ACC112 (cell line): ENCODE data around the gene PGAP1.

Experiments used
- H2AFZ ChIP-seq: fragments of 200-600 bp; sonication (generic); one replicate; pipeline ENCODE4 v1.6.0; 2017; ENCODE audit warnings: antibody characterized with exemption, low read length; ENCODE audit not compliant: unreplicated experiment
- H3K27ac ChIP-seq: fragments of 200-600 bp; sonication (generic); 2 replicates; pipeline ENCODE4 v1.5.1; 2014; ENCODE audit warnings: low read depth, mild to moderate bottlenecking, antibody characterized with exemption, low read length, moderate library complexity
- H3K27me3 ChIP-seq: fragments of 200-600 bp; sonication (generic); 2 replicates; pipeline ENCODE4 v1.6.1; 2014; ENCODE audit warnings: mild to moderate bottlenecking, antibody characterized with exemption, low read length, moderate library complexity, mixed read lengths; ENCODE audit not compliant: insufficient read depth
- H3K36me3 ChIP-seq: fragments of 200-600 bp; sonication (generic); 2 replicates; pipeline ENCODE4 v1.6.1; 2016; ENCODE audit warnings: mild to moderate bottlenecking, antibody characterized with exemption, low read length, moderate library complexity, mixed read lengths; ENCODE audit not compliant: insufficient read depth
- H3K4me1 ChIP-seq: fragments of 200-600 bp; sonication (generic); one replicate; pipeline ENCODE4 v1.6.1; 2016; ENCODE audit warnings: low read length, mixed read lengths; ENCODE audit not compliant: insufficient read depth, unreplicated experiment, control insufficient read depth
- H3K4me3 ChIP-seq: fragments of 200-600 bp; sonication (generic); 2 replicates; pipeline ENCODE4 v1.5.1; 2014; ENCODE audit warnings: mild to moderate bottlenecking, low read depth, low read length
- H3K79me2 ChIP-seq: fragments of 200-600 bp; sonication (generic); one replicate; pipeline ENCODE4 v1.6.0; 2016; ENCODE audit warnings: low read length; ENCODE audit not compliant: control insufficient read depth, unreplicated experiment, insufficient read depth

PGAP1 gene

DNA sequence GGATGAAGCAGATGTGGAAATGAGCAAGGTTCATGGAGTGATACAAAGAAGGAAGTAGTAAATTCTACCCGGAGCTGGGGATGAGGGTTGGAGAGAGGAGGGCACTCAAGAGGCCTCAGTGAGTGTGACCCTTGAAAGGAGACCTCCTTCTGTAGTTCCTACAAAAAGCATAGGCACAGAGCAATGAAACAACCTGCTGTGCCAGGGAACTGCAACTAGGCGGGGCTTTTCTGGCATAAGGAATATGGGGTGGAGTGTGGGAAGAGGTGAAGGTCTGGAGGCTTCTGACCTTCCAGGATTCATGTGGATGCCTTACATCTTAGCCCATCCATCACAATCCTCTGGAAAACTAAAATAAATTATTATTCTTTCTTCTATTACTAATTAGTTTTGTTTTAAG, 25.5 kb upstream of the PGAP1 start:
- Histone ChIP-seq H3K27ac (no peak overlapping the region), H3K36me3 (no peaks in the 10 kb centered on the region), H3K27me3 (no peaks in the 10 kb centered on the region), H3K4me1 (no peaks in the 10 kb centered on the region), H2AFZ (no peak overlapping the region), H3K4me3 (no peak overlapping the region), H3K79me2 (no peaks in the 10 kb centered on the region)

DNA sequence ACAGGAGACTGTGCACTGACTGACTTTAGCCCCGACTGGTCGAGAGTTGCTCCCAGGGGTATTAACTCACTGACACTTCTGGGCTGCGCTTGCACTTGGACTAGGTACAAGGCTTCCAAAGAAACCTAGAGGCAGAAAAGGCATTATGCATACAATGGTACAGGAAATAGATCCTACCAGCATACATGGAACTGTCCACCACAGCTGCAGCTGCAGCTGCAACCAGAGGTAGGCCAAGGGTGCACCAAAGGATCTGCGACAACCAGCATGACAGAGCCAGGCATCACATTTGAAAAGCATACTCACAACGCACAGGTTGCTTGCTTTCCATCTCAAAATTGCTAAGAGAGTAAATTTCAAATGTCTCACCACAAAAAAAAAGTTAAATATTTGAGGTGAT, 22.6 kb upstream of the PGAP1 start:
- Histone ChIP-seq H2AFZ (no peak overlapping the region), H3K27me3 (no peaks in the 10 kb centered on the region), H3K79me2 (no peaks in the 10 kb centered on the region), H3K4me3 (no peak overlapping the region), H3K36me3 (no peaks in the 10 kb centered on the region), H3K27ac (no peak overlapping the region), H3K4me1 (no peaks in the 10 kb centered on the region)

DNA sequence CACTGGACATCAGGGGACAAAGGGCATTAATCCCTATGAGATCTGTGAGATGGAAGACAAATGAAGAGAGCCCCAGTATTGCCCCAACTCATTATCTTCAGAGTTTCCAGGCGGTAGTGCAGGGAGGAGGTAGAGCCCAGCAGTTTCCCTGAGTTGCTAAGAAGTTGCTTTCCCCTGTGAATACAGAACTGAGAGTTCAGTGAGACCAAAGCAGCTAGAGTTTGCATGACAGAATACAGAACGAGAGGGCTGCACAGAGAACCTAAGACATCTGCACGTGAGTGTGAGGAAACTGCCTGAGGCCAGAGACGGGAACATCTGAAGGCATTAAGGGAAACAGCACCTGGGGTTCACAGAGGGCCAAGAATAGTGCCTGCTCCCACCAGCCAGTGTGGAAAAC, 18.1 kb upstream of the PGAP1 start:
- no peak overlapping the region for H2AFZ ChIP-seq
- no peaks in the 10 kb centered on the region for H3K27me3 ChIP-seq
- H3K36me3 ChIP-seq = no peaks in the 10 kb centered on the region
- no peak overlapping the region for H3K27ac ChIP-seq
- no peaks in the 10 kb centered on the region for H3K79me2 ChIP-seq
- H3K4me1 ChIP-seq = no peaks in the 10 kb centered on the region
- no peak overlapping the region for H3K4me3 ChIP-seq

DNA sequence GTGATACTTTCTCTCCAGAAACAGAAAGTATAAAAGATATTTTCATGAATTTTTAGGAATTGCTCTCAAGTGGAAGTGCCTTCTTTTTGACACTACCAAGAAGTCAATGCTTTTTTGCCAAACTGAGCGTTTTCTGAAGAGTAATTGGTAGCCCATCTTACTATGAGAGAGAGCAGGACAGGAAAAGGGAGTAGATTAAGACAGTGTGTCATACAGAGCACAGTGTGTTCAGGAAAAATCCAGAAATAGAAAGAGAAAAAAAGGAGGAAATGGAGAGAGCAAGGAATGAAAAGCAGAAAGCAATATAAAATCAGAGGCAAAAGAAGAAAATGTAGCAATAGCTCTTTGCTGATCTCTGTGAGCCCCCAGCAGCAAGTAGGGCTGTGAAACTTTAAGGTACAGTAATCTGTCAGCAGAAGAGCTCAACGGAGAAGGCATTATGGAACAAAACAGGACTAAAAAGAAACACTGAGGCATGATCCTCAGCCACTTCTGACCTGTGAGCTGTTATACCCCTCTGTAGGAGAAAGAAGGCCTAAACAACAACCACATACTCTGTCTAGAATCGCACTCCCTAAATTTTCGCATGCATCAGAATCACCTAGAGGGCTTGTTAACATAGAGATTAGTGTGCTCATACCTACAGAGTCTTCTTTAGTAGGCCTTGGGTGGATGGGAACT, 15.0 kb upstream of the PGAP1 start:
- Histone ChIP-seq H3K27ac (no peak overlapping the region), H3K27me3 (no peaks in the 10 kb centered on the region), H2AFZ (peak overlapping the region; percentile 6), H3K79me2 (no peaks in the 10 kb centered on the region), H3K4me1 (no peaks in the 10 kb centered on the region), H3K4me3 (no peak overlapping the region), H3K36me3 (no peaks in the 10 kb centered on the region)

DNA sequence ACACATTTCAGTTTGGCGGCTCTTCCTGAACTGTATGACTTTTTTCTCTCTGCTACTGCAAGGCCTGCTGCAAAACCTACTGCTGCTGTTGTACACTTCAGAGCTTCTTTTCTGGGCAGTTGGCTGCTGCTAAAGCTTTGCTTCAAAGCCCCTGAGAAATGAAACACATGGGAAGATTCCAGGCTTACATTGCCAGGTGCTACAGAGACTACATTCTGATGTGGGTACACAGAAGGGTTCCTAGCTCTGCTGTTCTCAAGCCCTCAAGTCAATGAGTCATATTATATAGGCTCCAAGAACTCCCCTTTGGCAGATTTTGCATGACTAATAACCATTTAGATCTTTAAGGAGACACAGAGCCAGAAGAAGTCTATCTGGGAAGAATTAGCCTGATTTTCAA, 12.9 kb upstream of the PGAP1 start:
- H3K4me3 ChIP-seq = no peak overlapping the region
- no peak overlapping the region for H2AFZ ChIP-seq
- H3K27ac ChIP-seq = no peak overlapping the region
- H3K79me2 ChIP-seq = no peaks in the 10 kb centered on the region
- no peaks in the 10 kb centered on the region for H3K36me3 ChIP-seq
- no peaks in the 10 kb centered on the region for H3K4me1 ChIP-seq
- no peaks in the 10 kb centered on the region for H3K27me3 ChIP-seq

DNA sequence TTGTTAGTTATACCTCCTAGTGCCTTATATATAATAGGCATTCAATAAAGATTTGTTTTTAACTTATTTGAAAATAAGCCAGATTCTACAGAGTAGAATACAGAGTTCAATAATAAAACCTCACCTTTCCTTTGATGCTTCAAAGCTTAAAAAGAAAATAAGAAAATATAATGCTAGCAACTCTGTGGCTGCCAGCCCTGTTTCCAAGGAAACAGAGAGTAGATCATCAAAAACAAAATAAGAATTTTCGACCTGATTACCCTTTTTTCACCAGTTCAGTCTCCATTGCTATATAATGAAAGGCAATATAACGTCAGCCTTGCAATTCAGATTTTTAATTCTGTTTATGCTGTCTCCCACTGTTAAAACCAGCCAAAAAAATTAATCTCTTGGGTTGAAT, 8.9 kb upstream of the PGAP1 start:
- Histone ChIP-seq H3K79me2 (no peaks in the 10 kb centered on the region), H3K27me3 (no peaks in the 10 kb centered on the region), H3K4me1 (no peaks in the 10 kb centered on the region), H3K27ac (no peak overlapping the region), H3K4me3 (no peak overlapping the region), H2AFZ (no peak overlapping the region), H3K36me3 (no peaks in the 10 kb centered on the region)

DNA sequence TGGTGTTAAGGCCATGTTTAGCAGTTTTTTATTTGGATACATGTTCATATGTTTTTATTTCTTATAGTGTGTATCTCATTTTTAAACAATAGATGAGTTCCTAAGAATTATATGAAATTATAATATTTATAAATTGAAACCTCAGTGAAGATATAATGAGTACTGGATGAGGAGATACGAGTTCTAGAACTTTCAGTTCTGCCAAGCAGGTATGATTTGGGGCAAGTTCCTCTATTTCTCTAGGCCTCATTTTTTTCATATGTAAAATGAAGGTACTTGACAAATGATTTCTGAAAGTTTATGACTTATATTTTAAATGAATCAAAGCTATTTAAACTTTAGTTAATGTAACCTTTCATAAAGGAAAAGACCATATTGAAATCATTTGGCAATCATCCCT, 8.2 kb upstream of the PGAP1 start:
- no peak overlapping the region for H3K4me3 ChIP-seq
- no peak overlapping the region for H2AFZ ChIP-seq
- no peaks in the 10 kb centered on the region for H3K4me1 ChIP-seq
- H3K27me3 ChIP-seq = no peaks in the 10 kb centered on the region
- H3K36me3 ChIP-seq = no peaks in the 10 kb centered on the region
- no peak overlapping the region for H3K27ac ChIP-seq
- H3K79me2 ChIP-seq = no peaks in the 10 kb centered on the region

DNA sequence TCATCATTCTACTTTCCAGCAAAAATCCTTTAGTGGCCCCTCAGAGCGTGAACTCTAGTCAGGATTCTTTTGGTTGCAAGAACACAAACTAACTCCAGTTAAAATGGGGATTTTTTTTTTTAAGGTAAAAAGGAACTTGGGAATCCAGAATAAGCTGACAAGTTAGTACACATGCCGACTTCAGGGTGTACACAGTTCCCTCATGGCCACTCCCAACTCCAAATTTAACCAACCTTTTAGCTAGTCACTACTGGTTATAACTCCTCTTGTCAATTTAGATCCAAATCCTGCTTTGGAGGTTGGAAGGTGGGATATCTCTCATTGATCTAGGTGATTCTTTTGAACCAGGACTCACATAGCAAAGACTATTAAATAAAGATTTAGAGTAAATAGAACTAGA, 5.0 kb upstream of the PGAP1 start:
- H3K36me3 ChIP-seq = no peaks in the 10 kb centered on the region
- no peak overlapping the region for H2AFZ ChIP-seq
- no peak overlapping the region for H3K4me3 ChIP-seq
- H3K27ac ChIP-seq = no peak overlapping the region
- H3K4me1 ChIP-seq = no peaks in the 10 kb centered on the region
- H3K27me3 ChIP-seq = no peaks in the 10 kb centered on the region
- H3K79me2 ChIP-seq = no peaks in the 10 kb centered on the region

DNA sequence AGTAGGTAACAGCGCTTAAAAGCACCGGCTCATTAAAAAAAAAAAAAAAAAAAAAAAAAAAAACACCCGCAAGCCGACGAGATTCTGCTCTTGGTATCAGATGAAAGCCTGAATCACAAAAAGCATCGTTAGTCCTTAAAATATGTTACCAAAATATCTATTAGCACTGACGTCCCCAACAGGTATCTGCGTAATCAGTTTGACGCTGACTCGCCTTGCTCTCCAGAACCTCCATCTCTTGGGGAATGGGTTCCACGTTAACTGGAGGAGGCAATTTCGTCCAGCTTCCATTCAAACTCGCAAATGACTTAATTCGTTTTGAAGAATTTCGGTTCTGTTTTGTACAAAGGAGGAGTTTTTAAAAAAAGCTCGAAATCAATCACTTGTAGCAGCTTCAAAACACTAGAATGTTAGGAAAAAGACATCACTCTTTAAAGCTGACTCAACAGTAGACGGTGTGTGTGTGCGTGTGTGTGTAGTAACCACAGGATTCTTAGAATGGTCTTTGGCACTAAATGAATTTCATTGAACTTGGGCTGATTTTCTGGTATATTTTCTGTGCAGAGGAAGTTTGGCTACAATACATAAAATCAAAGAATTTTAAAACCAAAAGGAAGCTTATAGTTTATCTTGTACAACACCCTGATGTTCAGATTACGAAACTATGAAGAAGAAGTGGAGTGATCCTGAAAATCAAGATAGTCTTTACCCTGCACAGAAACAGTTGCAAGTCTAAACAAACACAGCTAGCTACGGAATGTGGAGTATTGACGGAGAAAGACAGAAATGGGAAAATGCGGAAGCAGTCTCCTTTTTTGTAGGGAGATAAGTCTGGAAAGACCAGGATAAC, 1.1 kb upstream of the PGAP1 start:
- Histone ChIP-seq H3K4me3 (peak overlapping the region; percentile 84), H3K79me2 (peaks cover 32% of the 10 kb centered on the region), H3K36me3 (no peaks in the 10 kb centered on the region), H3K27me3 (no peaks in the 10 kb centered on the region), H3K27ac (peak overlapping the region; percentile 87), H2AFZ (peak overlapping the region; percentile 54), H3K4me1 (no peaks in the 10 kb centered on the region)

DNA sequence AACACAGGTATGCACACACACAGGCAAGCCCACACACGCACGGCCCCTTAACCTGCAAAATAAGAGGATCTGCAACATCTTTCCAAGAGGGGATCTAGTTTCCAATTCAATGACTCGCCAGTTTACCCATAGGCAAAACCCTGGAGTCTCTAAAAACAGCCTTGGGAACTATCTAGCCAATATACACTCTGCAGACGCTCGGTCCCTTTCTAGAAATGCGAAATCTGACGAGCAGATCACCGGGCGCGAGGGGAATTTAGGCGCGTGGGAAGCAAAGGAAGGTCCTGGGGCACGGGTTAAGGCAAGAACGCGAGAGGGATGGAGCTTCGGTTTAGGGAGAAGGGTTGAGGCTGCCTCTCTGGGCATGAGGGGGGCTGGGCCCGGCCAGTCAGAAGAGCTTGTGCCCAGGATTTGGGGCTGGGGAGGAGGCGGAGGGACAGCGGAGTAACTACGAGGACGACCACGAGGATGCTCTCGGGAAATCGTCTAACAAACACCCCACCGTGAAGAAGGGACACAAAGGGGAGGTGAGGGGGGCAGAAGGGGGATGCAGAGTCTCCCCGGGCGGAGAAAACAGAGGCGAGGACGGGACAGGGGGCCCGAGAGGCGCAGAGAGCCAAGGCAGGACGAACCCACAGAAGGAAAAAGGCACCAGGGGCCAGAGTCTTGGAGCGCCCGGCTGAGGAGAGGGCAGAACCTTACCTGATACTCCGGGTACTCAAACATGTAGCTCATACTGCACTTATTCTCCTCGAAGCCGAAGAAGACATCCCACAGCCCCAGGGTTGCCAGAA, 542 bp downstream of the PGAP1 start:
- Histone ChIP-seq H3K27ac (peak overlapping the region; percentile 87), H3K79me2 (peaks cover 32% of the 10 kb centered on the region), H3K36me3 (no peaks in the 10 kb centered on the region), H3K27me3 (no peaks in the 10 kb centered on the region), H3K4me1 (no peaks in the 10 kb centered on the region), H2AFZ (peak overlapping the region; percentile 49), H3K4me3 (peak overlapping the region; percentile 84)
